A673 (cell line): ENCODE measurements around the gene AK5. TPM values are rescaled to one million over a fixed set of nuclear protein-coding genes. Genes with fewer than 3 reads are reported as not detected.

ENCODE experiments used
- BruUV-seq: library from RNA; stranded (reverse); fragments of 400-500 nt; replicated peaks from 2 replicates; lab custom pipeline; 2021; lab: Mats Ljungman, UMichigan
- CTCF ChIA-PET: fragments of 300-600 bp; sonication (Branson Sonifier 250); formaldehyde crosslinking; loops from one replicate; lab custom pipeline; 2022; ENCODE audit warnings: antibody characterized with exemption; lab: Charles Lee
- POLR2A ChIA-PET: fragments of 300-600 bp; sonication (Branson Sonifier 250); formaldehyde crosslinking; loops from one replicate; lab custom pipeline; 2022; ENCODE audit warnings: antibody characterized with exemption; ENCODE audit not compliant: low non-redundant PET; lab: Charles Lee
- DNase-seq: peaks from one replicate; pipeline ENCODE4 v3.0.0-alpha.2; 2015; ENCODE audit warnings: low spot score
- H3K27ac ChIP-seq: fragments of 200-600 bp; sonication (generic); 2 replicates; pipeline ENCODE4 v1.5.1; 2016; ENCODE audit warnings: mixed run types, low read depth, mild to moderate bottlenecking, mixed read lengths, antibody characterized with exemption, low read length; ENCODE audit not compliant: poor library complexity, severe bottlenecking
- H3K27me3 ChIP-seq: fragments of 200-600 bp; sonication (generic); replicated peaks from 2 replicates; pipeline ENCODE4 v1.6.1; 2017; ENCODE audit warnings: mixed run types, low read depth, mild to moderate bottlenecking, mixed read lengths, antibody characterized with exemption, low read length; ENCODE audit not compliant: insufficient read depth, poor library complexity
- H3K36me3 ChIP-seq: fragments of 200-600 bp; sonication (generic); 2 replicates; pipeline ENCODE4 v1.6.1; 2016; ENCODE audit warnings: mixed run types, mild to moderate bottlenecking, mixed read lengths, antibody characterized with exemption, low read length; ENCODE audit not compliant: insufficient read depth, poor library complexity, severe bottlenecking
- H3K4me1 ChIP-seq: fragments of 200-600 bp; sonication (generic); 2 replicates; pipeline ENCODE4 v1.6.1; 2017; ENCODE audit warnings: mixed run types, mild to moderate bottlenecking, mixed read lengths, antibody characterized with exemption, low read length; ENCODE audit not compliant: insufficient read depth, poor library complexity, severe bottlenecking
- H3K4me3 ChIP-seq: fragments of 200-600 bp; sonication (generic); 2 replicates; pipeline ENCODE4 v1.5.1; 2016; ENCODE audit warnings: low read depth, mixed run types, mild to moderate bottlenecking, mixed read lengths, low read length; ENCODE audit not compliant: poor library complexity, severe bottlenecking
- H3K9me3 ChIP-seq: fragments of 200-600 bp; sonication (generic); 2 replicates; pipeline ENCODE4 v1.6.1; 2016; ENCODE audit warnings: mixed run types, low read depth, mild to moderate bottlenecking, mixed read lengths, antibody characterized with exemption, low read length; ENCODE audit not compliant: poor library complexity, severe bottlenecking
- CTCF ChIP-seq: fragments of 300-800, 200-600 bp; sonication (generic); conservative IDR thresholded peaks from 2 replicates; pipeline ENCODE4 v1.5.1; 2017; ENCODE audit warnings: low read depth, mild to moderate bottlenecking, antibody characterized with exemption, low read length, moderate library complexity, mixed read lengths
- EZH2 ChIP-seq: fragments of 200-600 bp; sonication (generic); IDR thresholded peaks from 2 replicates; pipeline ENCODE4 v1.6.1; 2017; ENCODE audit warnings: borderline replicate concordance, low read depth, mild to moderate bottlenecking, mixed read lengths, antibody characterized with exemption, low read length; ENCODE audit not compliant: poor library complexity, severe bottlenecking
- intact Hi-C: fragments of 100-400 bp; cut with micrococcal nuclease; formaldehyde crosslinking; loops from one replicate; pipeline ENCODE4 v1.10.0; 2022; ENCODE audit not compliant: unreplicated experiment
- total RNA-seq: library from RNA; stranded (reverse); gene quantifications from 2 replicates; pipeline ENCODE4 v1.2.3, GENCODE V29; 2021

The AK5 gene
- total RNA-seq, 1 experiment from 2014 or later = 0.47 TPM

- H3K27me3 ChIP-seq = no peaks in the 10 kb centered on the region
- H3K27ac ChIP-seq = no peak overlapping the region
- H3K4me1 ChIP-seq = peaks cover 13% of the 10 kb centered on the region
- intact Hi-C loops = loop anchor here (5.0 to 10.0 kb wide), 3 partner anchors 124 to 254 kb away; partner anchors contain the start of genes AK5 and ZZZ3
- no peaks in the 10 kb centered on the region for H3K9me3 ChIP-seq
- no peak overlapping the region for H3K4me3 ChIP-seq
- H3K36me3 ChIP-seq = no peaks in the 10 kb centered on the region
- CTCF ChIA-PET = no interaction called here
- BruUV-seq = no TSS peak
- POLR2A ChIA-PET = no interaction called here
- TF ChIP-seq EZH2 (no peak), CTCF (no peak)
- no peak for DNase-seq
Measured at GRCh38 chr1:77538956-77539518, 257.2 kb downstream of the AK5 start.

GRCh38 chr1:77539519-77540142 lies 257.8 kb downstream of the AK5 start:
- Histone ChIP-seq H3K27ac (no peak overlapping the region), H3K4me1 (peaks cover 12% of the 10 kb centered on the region), H3K36me3 (no peaks in the 10 kb centered on the region), H3K9me3 (no peaks in the 10 kb centered on the region), H3K4me3 (no peak overlapping the region), H3K27me3 (no peaks in the 10 kb centered on the region)
- POLR2A ChIA-PET = no interaction called here
- peak; percentile 32 for DNase-seq
- CTCF ChIA-PET = no interaction called here
- intact Hi-C loops = loop anchor here (5.0 to 10.0 kb wide), 3 partner anchors 125 to 255 kb away; partner anchors contain the start of genes AK5 and ZZZ3
- BruUV-seq = no TSS peak
- no peak for TF ChIP-seq CTCF
- no peak for TF ChIP-seq EZH2

- no TSS peak for BruUV-seq
- no peak overlapping the region for H3K4me3 ChIP-seq
- CTCF ChIA-PET = no interaction called here
- H3K36me3 ChIP-seq = no peaks in the 10 kb centered on the region
- POLR2A ChIA-PET = no interaction called here
- TF ChIP-seq EZH2 (no peak), CTCF (no peak)
- intact Hi-C loops = no loop called here
- H3K27ac ChIP-seq = no peak overlapping the region
- H3K4me1 ChIP-seq = peaks cover 12% of the 10 kb centered on the region
- no peaks in the 10 kb centered on the region for H3K9me3 ChIP-seq
- peak; percentile 35 for DNase-seq
- H3K27me3 ChIP-seq = no peaks in the 10 kb centered on the region
Measured at GRCh38 chr1:77540501-77541161, 258.8 kb downstream of the AK5 start.
